NCI-H1092 (cell line): Measurements from ENCODE around the gene FBXO33.
"Not testable (repeated sequence)": the region's sequence is repeated elsewhere in the genome, so short reads cannot be mapped to it uniquely, and the experiment has no call there.

Experiments used
- DNase-seq: peaks from one replicate; lab custom pipeline; 2025; lab: John Stamatoyannopoulos, UW

FBXO33 gene

DNA sequence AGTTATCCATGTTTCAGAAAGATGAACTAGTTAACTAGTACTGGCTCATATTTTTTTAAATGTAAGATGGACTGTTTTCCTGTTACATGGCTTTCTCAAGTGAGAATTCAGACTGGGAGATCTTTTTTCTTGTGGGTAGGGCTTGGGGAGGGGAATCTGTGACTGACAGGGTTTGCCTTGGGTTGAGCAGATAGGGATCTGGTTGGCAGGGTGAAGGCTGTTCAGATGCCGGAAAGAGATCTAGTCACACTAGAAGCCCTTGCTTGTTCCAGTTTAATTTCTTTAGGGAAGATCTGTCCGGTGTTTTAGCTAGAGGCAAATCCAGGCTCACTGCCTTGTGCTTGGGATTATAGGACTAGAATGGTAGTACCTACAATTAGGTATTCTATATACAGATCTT, 63.2 kb downstream of the FBXO33 start:
- no peak for DNase-seq

DNA sequence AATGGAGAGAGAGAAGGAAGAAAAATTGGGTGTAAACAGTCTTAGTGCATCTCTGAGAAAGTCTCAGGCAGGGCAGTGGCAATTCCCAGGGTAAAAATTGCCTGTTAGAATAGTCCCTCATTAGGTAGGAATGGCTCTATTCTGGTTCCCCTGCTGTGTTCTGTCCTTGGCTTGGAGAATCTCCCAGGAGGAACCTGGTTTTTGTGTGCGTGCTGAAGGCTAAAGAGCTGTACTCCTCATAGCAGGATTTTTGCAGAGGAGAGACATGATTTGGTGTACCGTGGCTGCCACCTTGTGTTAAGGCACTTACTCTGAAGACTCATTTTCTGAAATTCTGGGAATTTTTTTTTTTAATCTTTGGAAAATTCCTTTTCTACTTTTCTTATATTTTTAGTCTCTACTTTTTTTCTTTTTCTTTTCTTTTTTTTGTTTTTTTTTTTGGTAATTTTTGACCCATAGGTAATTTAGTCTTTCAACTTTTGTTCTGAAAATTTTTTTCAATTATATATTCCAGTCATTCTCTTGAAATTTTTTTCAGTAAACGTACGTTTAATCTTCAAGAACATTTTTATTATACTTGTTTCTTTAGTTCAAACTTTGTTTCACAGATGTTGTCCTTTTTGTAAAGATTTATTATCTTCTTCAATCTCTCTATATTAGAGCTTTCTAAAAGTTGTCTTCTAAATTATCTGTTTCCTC, 63.8 kb downstream of the FBXO33 start:
- DNase-seq = peak; percentile 62

DNA sequence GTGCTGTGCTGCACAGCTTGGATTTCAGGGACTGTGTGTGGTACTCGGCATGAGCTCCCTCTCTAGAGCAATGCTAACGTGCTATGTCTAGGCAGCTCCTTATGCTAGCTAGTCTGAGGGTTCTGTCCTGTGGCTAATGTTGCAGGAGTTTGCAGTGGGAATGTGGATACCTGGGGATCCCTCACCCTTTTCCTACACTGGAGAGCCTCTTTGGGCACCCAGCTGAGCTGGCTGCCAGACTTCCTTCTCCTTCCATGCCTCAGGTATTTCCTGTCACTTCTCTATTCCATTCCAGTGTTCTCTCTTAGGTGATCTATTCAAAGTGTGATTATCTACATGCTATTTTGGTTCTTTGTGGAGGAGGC, 64.9 kb downstream of the FBXO33 start:
- DNase-seq = no peak

DNA sequence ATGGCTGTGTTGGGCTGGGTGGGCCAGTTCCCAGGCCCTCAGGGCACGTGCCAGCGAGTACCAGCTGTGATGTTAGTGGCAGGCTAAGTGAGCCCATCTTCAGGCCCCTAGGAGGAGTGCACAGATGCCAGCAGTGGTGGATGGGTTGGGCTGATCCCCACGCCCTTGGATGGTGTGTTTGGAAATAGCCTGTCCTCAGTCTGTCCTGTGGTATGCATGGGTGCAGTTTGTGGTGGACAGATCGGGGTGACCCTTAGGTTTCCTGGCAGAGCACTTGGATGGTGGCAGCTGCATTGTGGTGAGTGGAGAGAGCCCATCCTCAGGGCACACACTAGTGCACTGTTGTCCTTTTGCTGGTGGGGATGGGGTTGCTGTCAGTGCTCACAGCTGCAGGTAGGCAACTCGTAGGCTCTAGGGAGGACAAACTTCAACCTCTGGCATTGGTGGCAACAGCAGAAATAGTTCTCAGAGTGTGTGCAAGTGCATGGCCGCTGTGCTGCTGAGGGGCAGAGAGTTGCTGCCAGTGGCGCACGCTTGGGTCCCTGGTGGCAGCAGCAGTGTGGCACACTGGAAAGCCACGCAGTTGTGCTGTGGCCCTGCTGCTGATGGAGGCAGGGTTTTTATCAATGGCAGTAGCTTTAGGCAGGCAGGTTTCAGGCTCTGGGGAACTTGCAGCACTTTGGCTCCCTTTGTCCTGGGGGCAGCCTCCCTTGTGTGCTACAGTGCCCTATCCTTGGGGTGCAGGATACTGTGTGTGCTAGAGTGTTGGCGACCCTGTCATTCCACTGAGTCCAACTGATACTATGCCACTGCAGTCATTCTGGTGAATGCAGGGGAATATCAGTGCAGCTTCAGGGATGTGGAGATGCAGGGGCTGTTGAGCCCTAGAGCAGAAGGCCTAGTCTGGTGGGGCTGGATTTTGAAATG, 65.5 kb downstream of the FBXO33 start:
- no peak for DNase-seq

DNA sequence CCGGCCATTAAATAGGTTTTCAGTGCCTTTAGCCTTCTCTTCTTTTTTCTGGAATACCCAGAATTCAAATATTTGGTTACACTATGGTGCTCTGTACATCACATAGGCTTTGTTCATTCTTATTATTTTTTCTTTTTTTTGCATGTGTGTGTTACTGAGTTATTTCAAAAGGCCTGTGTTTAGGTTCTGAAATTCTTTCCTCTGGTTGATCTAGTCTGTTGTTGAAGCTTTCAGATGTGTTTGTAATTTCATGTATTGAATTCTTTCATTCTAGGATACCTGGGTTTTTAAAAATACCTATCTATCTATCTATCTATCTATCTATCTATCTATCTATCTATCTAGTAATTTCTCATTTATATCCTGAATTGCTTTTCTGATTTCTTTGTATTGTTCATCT, 66.9 kb downstream of the FBXO33 start:
- no peak for DNase-seq

DNA sequence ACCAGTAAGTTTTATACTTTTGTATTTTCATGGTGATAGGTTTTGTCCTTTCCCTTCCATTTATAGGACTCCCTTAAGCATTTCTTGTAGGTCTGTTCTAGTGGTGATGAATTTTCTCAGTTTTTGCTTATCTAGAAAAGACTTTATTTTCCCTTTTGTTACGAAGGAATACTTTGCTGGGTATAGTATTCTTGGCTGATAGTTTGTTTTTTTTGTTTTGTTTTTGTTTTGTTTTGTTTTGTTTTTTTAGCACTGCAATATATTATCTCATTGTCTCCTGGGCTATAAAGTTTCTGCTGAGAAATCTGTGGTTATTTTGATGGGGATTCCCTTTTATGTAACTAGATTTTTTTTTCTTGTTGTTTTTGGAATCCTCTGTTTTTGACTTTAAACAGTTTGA, 67.7 kb downstream of the FBXO33 start:
- no peak for DNase-seq

DNA sequence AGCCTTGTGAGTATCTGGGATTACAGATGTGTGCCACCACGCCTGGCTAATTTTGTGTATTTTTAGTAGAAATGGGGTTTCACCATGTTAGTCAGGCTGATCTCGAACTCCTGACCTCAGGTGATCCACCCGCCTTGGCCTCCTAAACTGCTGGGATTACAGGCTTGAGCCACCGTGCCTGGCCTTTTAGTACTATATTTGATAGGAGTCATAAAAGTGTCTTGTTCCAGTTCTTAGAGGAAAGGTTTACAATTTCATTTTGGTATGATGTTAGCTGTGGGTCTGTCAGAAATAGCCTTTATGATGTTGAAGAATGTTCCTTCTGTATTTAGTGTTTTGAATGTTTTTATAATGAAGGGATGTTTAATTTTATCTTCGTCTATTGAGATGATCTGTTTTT, 70.7 kb downstream of the FBXO33 start:
- not testable (repeated sequence) for DNase-seq

DNA sequence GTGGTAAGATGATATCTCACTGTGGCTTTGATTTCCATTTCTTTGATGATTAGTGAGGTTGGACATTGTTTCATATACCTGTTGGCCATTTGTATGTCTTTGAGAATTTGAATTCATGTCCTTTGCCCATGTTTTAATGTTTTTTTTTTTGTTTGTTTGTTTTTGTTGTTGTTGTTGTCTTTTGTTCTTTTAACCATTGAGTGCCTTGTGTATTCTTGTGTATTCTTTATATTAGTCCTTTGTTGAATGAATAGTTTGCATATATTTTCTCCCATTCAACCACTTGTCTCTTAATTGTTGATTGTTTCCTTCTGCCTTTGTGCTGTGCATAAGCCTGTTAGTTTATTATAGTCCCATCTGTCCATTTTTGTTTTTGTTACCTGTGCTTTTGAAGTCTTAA, 71.9 kb downstream of the FBXO33 start:
- DNase-seq = no peak

DNA sequence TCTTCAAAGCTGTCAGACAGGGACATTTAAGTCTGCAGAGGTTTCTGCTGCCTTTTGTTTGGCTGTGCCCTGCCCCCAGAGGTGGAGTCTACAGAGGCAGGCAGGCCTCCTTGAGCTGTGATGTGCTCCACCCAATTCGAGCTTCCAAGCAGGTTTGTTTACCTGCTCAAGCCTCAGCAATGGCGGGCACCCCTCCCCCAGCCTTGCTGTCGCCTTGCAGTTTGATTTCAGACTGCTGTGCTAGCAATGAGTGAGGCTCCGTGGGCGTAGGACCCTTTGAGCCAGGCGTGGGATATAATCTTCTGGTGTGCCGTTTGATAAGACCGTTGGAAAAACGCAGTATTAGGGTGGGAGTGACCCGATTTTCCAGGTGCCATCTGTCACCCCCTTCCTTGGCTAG, 73.2 kb downstream of the FBXO33 start:
- not testable (repeated sequence) for DNase-seq

DNA sequence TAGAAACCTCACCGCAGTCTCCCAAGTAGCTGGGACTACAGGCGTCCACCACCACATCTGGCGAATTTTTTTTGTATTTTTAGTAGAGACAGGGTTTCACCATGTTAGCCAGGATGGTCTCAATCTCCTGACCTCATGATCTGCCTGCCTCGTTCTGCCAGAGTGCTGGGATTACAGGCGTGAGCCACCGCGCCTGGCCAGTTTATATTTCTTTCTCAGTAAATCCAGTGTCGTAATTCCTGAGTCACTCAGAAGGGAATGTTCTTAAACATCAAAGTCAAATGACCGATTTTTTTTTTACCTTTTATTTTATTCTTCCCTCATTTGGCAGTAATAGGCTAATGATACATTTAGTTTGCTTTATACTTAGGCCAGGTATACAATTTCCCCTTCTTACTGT, 80.5 kb downstream of the FBXO33 start:
- no peak for DNase-seq

DNA sequence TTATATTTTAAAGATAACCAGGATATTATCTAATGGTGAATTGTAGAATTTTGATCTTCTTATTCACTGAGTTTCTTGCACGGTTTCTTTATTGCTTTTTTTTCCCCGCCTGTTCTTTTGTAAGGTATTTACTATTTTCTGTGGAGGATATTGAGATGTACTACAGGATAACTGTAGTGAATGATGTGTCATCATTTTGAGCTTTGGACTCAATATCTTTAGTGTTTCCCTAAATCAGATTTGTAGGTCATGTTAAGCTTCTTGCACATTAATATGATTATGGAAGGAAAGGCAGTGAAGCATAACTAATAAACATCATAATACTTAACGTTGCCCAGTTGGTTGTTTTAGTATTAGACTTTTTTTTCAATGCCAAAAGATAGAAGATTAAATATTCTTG, 81.4 kb downstream of the FBXO33 start:
- no peak for DNase-seq
